SJCRH30 (cell line): ENCODE measurements around the gene GALNT15. TPM values are rescaled to one million over a fixed set of nuclear protein-coding genes. Genes with fewer than 3 reads are reported as not detected.

Source experiments
- DNase-seq, 2 experiments: peaks; one replicate each; pipeline ENCODE4 v3.0.0-alpha.2; 2015 to 2020
- H3K27ac ChIP-seq: fragments of 250-450 bp; sonication (Bioruptor Pico); 2 replicates; pipeline ENCODE4 v1.5.1; 2020; ENCODE audit warnings: mild to moderate bottlenecking, moderate library complexity
- H3K27me3 ChIP-seq: fragments of 250-450 bp; sonication (Bioruptor Pico); 2 replicates; pipeline ENCODE4 v1.5.1; 2020; ENCODE audit warnings: mild to moderate bottlenecking, moderate library complexity
- H3K36me3 ChIP-seq: fragments of 250-450 bp; sonication (Bioruptor Pico); 2 replicates; pipeline ENCODE4 v1.5.1; 2020; ENCODE audit warnings: mild to moderate bottlenecking, moderate library complexity
- H3K4me1 ChIP-seq: fragments of 250-450 bp; sonication (Bioruptor Pico); 2 replicates; pipeline ENCODE4 v1.5.1; 2020; ENCODE audit warnings: mild to moderate bottlenecking, moderate library complexity
- H3K4me3 ChIP-seq: fragments of 250-450 bp; sonication (Bioruptor Pico); 2 replicates; pipeline ENCODE4 v1.5.1; 2020; ENCODE audit warnings: mild to moderate bottlenecking, moderate library complexity
- H3K9me3 ChIP-seq: fragments of 250-450 bp; sonication (Bioruptor Pico); replicated peaks from 2 replicates; pipeline ENCODE4 v1.5.1; 2020; ENCODE audit warnings: mild to moderate bottlenecking, moderate library complexity
- total RNA-seq: library from RNA; depleted of rRNA; stranded (reverse); fragments of >200 nt; shearing (Covaris generic); gene quantifications from 2 replicates; pipeline ENCODE4 v1.2.3, GENCODE V29; 2014

The GALNT15 gene
- total RNA-seq, 1 experiment from 2014 or later: 0.10 TPM

- H3K4me1 ChIP-seq: no peaks in the 10 kb centered on the region
- DNase-seq: no peak
- H3K27ac ChIP-seq: no peak overlapping the region
Measured at GRCh38 chr3:16188071-16188470, 13.6 kb downstream of the GALNT15 start.

GRCh38 chr3:16189201-16189600, 14.7 kb downstream of the GALNT15 start:
- H3K27me3 ChIP-seq: no peaks in the 10 kb centered on the region
- no peak for DNase-seq
- H3K27ac ChIP-seq: no peak overlapping the region
- no peaks in the 10 kb centered on the region for H3K4me1 ChIP-seq
- no peaks in the 10 kb centered on the region for H3K36me3 ChIP-seq
- H3K4me3 ChIP-seq: no peak overlapping the region
- H3K9me3 ChIP-seq: no peaks in the 10 kb centered on the region

More at GRCh38 chr3:16188071-16188470, 13.6 kb downstream of the GALNT15 start:
- Histone ChIP-seq H3K27me3 (no peaks in the 10 kb centered on the region; the same call in 1 of the 2 replicates), H3K4me3 (no peak overlapping the region), H3K36me3 (no peaks in the 10 kb centered on the region), H3K9me3 (no peaks in the 10 kb centered on the region)

- H3K4me1 ChIP-seq: no peaks in the 10 kb centered on the region
- no peaks in the 10 kb centered on the region for H3K36me3 ChIP-seq
- DNase-seq: peak in 1 of 2 experiments; percentile 23
- H3K4me3 ChIP-seq: no peak overlapping the region
- no peaks in the 10 kb centered on the region for H3K9me3 ChIP-seq
- no peaks in the 10 kb centered on the region for H3K27me3 ChIP-seq
- H3K27ac ChIP-seq: no peak overlapping the region
Measured at GRCh38 chr3:16190704-16191103, 16.2 kb downstream of the GALNT15 start.

GRCh38 chr3:16191591-16191990, 17.1 kb downstream of the GALNT15 start:
- Histone ChIP-seq H3K36me3 (no peaks in the 10 kb centered on the region), H3K27ac (no peak overlapping the region), H3K4me3 (no peak overlapping the region), H3K27me3 (no peaks in the 10 kb centered on the region), H3K4me1 (no peaks in the 10 kb centered on the region), H3K9me3 (no peaks in the 10 kb centered on the region)
- no peak for DNase-seq

DNA sequence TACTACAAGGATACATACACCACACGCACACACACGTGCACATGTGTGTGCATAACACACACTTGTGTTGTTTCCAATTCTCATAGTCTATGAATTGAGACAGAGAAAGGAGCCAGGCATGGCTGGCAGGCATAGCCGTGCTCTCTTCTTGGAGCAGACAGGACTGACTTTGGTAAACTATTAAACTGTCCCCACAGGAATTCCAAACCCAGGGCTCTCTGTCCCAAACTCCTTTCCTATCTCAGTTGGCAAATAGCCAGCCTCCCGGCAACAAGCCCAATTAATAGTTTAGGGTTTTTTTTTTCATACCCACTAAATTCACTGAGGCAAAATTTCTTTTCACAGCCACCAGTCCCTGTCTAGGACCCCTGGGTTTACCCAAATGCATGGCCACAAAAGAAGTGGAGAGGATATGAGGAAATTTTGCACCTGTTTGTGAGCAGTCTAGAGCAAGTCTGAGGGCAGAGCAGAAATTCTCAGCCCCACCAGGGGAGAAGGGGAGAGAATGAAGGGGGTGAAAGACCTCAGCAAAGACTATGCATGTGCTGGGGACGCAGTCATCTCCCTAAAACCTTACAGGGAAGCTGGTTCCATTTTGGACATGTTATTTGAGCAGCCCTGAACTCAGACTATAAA, 17.8 kb downstream of the GALNT15 start:
- Histone ChIP-seq H3K9me3 (no peaks in the 10 kb centered on the region), H3K27me3 (no peaks in the 10 kb centered on the region), H3K27ac (no peak overlapping the region), H3K4me1 (no peaks in the 10 kb centered on the region), H3K4me3 (no peak overlapping the region), H3K36me3 (no peaks in the 10 kb centered on the region)
- DNase-seq: no peak

GRCh38 chr3:16198427-16198826, 23.9 kb downstream of the GALNT15 start:
- DNase-seq: no peak
- Histone ChIP-seq H3K4me3 (no peak overlapping the region), H3K27me3 (no peaks in the 10 kb centered on the region), H3K36me3 (no peaks in the 10 kb centered on the region), H3K4me1 (no peaks in the 10 kb centered on the region), H3K27ac (no peak overlapping the region), H3K9me3 (no peaks in the 10 kb centered on the region)

- DNase-seq: no peak
- H3K9me3 ChIP-seq: no peaks in the 10 kb centered on the region
- H3K27me3 ChIP-seq: no peaks in the 10 kb centered on the region
- no peak overlapping the region for H3K27ac ChIP-seq
- H3K36me3 ChIP-seq: no peaks in the 10 kb centered on the region
- H3K4me3 ChIP-seq: no peak overlapping the region
- H3K4me1 ChIP-seq: no peaks in the 10 kb centered on the region
Measured at GRCh38 chr3:16199769-16200168, 25.3 kb downstream of the GALNT15 start.

DNA sequence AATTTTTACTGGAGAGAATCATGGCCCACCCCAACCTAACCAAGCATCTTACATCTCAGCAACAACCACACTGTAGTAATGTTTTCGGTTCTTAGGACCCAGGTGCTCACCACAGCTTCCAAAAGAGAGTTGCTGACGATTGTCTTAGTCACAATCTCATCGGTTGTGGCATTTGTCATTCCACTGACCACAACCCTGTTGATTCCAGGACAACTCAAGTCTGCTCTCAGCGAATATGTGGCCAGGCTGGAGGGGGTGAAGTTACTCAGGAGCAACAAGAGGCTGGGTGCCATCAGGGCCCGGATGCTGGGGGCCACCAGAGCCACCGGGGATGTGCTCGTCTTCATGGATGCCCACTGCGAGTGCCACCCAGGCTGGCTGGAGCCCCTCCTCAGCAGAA, 25.9 kb downstream of the GALNT15 start:
- Histone ChIP-seq H3K27ac (no peak overlapping the region), H3K4me1 (no peaks in the 10 kb centered on the region), H3K27me3 (no peaks in the 10 kb centered on the region), H3K4me3 (no peak overlapping the region), H3K36me3 (no peaks in the 10 kb centered on the region), H3K9me3 (no peaks in the 10 kb centered on the region)
- DNase-seq: no peak

DNA sequence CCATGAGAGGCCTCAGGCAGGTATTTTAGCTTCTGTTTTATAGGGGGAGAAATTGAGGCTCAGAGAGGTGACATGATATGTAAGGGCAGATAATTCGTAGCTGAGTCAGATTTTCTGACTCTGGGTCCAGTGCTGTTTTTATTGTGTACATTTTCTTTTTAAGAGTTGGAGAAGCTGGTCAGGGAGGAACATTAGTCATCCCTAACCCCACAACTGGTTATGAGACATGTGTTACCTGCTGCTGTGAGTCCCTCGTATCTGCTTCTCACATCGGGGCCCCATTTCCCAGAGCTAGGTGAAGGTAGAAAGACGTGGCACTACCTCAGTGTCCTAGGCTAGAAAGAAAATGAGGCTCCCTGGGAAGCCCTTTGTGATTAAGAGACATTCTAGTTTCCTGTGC, 28.6 kb downstream of the GALNT15 start:
- H3K27ac ChIP-seq: no peak overlapping the region
- no peak for DNase-seq
- H3K36me3 ChIP-seq: no peaks in the 10 kb centered on the region
- no peaks in the 10 kb centered on the region for H3K4me1 ChIP-seq
- H3K27me3 ChIP-seq: no peaks in the 10 kb centered on the region
- H3K9me3 ChIP-seq: no peaks in the 10 kb centered on the region
- no peak overlapping the region for H3K4me3 ChIP-seq

DNA sequence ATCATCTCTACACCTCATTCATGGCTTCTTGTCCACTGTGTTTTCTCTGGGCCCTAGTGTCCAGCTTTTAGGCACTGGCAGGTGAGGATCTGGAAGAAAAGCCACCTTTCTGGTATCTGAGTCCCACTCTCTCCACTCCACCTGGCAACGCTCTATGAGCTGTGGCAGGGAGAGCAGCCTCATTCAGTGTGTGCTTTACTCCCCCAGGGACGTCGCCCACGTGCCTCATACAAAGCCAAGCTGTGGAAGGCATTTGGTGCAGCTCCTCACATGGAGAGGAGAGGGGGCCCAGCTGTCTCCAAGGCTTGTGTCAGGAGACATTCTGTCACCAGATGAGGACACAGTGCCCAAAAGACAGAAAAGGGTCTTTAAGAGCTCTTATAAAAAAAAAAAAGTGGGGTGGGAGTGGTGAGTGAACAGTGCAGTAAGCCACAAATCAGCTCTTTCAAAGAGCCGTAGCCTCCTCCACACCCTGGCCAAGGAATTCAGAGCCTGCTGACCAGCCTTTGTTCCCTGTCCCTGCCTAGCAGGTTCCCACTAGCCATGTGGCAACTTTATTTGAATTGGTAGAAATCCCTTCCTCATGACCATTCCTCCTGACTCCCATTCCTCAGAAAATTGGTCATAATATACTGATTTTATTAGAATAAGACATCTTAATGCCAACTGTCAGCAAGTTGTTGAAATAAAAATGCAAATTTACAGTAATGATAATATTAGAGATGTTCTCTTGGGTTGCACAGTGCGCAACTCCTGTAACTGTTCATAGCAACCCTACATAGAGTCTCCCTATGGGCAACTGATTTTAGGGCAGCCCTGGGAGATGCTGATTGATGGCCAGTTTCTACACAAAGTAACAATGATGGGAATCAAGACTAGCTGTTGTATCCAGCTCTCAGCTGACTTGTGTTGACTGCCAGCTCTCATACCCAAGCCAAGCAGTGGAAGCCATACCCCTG, 29.5 kb downstream of the GALNT15 start:
- H3K36me3 ChIP-seq: no peaks in the 10 kb centered on the region
- DNase-seq: no peak
- no peak overlapping the region for H3K27ac ChIP-seq
- H3K27me3 ChIP-seq: no peaks in the 10 kb centered on the region
- H3K9me3 ChIP-seq: no peaks in the 10 kb centered on the region
- no peak overlapping the region for H3K4me3 ChIP-seq
- H3K4me1 ChIP-seq: no peaks in the 10 kb centered on the region

DNA sequence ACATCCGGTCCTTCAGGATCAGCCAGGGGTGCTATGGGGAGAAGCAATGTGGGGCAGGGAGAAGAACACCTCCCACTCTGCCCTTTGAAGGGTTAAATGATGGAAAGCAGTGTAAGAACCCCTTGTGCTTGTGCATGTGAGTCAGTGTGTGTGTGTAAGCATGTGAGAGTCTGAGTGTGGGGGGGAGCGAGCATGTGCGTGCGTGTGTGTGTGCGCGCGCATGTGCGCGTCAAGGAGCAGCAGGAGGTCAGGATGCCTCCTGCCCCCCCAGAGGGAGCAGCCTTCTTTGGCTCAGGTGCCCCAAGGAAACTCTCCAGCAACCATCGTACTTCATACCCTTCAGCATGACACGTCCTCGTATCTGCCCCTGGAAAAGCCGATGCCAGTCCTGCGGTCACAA, 30.3 kb downstream of the GALNT15 start:
- H3K27ac ChIP-seq: no peak overlapping the region
- H3K9me3 ChIP-seq: no peaks in the 10 kb centered on the region
- no peaks in the 10 kb centered on the region for H3K4me1 ChIP-seq
- no peaks in the 10 kb centered on the region for H3K27me3 ChIP-seq
- no peak for DNase-seq
- no peak overlapping the region for H3K4me3 ChIP-seq
- H3K36me3 ChIP-seq: no peaks in the 10 kb centered on the region

DNA sequence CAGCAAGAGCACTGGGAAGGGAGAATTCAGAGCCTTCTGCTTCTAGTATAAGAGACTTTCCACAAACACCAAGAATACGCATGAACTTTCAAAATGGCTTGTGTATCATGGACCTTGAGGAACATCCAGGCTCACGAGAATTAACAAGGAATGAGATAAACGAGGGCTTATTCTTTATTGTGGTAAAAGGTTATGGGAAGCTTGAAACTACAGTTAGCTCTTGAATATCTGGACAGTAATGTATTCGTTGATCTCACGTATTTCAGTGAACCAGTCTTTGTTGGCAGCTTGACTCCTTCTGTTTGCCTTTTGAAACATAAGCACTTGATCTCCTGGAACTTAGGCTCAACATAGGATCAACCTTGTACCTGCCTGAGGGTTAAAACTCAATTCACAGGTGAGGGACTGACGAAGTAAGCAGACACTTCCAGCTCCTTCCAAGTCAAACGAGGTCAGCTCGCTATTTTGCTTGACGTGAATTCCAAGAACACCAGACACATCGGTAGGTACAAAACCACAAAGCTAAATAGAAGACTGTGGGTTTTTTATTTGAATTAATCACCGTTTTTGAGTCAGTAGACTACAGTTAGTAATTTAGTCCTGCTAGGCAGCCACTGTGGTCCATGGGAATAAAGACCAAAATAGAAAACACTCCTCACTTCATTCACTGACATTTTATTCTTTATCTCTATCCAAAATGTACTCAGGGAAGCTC, 30.8 kb downstream of the GALNT15 start:
- Histone ChIP-seq H3K27ac (no peak overlapping the region), H3K36me3 (no peaks in the 10 kb centered on the region), H3K27me3 (no peaks in the 10 kb centered on the region), H3K4me1 (no peaks in the 10 kb centered on the region), H3K4me3 (no peak overlapping the region), H3K9me3 (no peaks in the 10 kb centered on the region)
- DNase-seq: no peak

DNA sequence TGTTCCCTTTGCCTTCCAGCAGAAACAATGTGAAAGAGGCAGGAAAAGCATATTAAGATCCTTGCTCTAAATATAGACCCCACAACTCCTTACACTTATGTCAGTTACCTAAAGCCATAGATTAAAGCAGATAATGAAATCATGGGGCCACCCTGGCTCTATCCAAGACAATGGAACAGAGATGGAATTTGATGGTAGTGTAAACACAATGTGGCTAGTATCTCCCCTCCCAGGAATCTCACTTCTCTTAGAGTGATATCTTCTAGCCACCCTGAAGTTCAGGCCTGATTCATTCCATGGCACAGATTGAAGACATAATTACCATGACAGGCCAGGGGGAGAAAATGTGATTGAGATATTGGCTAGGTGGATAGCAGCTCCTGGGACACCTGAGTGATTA, 32.6 kb downstream of the GALNT15 start:
- no peak overlapping the region for H3K4me3 ChIP-seq
- no peak overlapping the region for H3K27ac ChIP-seq
- H3K27me3 ChIP-seq: no peaks in the 10 kb centered on the region
- H3K36me3 ChIP-seq: no peaks in the 10 kb centered on the region
- no peaks in the 10 kb centered on the region for H3K4me1 ChIP-seq
- no peak for DNase-seq
- no peaks in the 10 kb centered on the region for H3K9me3 ChIP-seq

DNA sequence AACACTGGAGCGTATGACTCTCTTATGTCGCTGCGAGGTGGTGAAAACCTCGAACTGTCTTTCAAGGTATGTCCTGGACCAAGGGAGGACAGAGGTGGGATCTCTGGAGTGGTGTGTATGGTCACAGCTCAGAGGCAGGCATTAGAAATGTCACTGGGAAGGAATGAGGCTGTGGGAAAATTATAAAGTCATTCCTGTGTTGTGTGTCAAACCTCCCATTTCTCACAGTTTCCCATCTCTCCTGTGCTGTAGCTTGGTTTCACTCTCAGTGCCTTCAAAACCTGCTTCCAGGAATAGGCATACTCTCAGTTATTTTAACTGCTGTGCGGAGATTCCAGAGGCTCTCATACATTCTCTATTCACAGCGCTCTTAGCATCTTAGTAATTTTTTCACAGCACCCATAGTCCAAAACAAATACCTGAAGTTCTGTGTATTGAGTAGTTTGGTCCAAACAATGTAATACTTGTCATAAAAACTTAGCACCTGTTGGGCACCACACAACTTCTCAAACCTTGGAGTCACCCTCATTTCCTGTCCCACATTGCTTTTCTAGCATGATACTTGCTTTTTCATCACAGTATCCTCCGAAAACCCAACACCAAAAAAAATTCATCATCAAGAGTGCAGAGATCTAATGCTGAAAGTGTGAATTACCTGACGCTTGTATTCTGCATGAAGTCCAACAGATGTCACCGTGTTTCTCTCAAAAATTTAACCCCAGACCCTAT, 36.9 kb downstream of the GALNT15 start:
- H3K27ac ChIP-seq: no peak overlapping the region
- no peaks in the 10 kb centered on the region for H3K9me3 ChIP-seq
- no peaks in the 10 kb centered on the region for H3K36me3 ChIP-seq
- no peaks in the 10 kb centered on the region for H3K27me3 ChIP-seq
- no peak overlapping the region for H3K4me3 ChIP-seq
- H3K4me1 ChIP-seq: no peaks in the 10 kb centered on the region
- DNase-seq: no peak
